GM23248 (cell line): Measurements from ENCODE around the gene NAXE.

Experiments used
- EZH2 ChIP-seq: fragments of 200-600 bp; sonication (generic); IDR thresholded peaks from 2 replicates; pipeline ENCODE4 v1.6.1; 2018; ENCODE audit warnings: antibody characterized with exemption, mild to moderate bottlenecking; ENCODE audit not compliant: insufficient read depth, poor library complexity, severe bottlenecking
- EZH2phosphoT487 ChIP-seq: fragments of 200-600 bp; sonication (generic); IDR thresholded peaks from 2 replicates; pipeline ENCODE4 v1.6.1; 2018; ENCODE audit warnings: antibody characterized with exemption, moderate library complexity, mild to moderate bottlenecking, low read depth; ENCODE audit not compliant: insufficient read depth

- TF ChIP-seq EZH2phosphoT487 (no peak), EZH2 (no peak)
These were observed 35.9 kb upstream of the NAXE start for GRCh38 chr1:156555715-156556114.
